Endothelial cell of umbilical vein (primary cell): Measurements from ENCODE around the gene CCL7.

Source experiments
- CTCF ChIP-seq, 2 donors: IDR thresholded peaks; 1 replicate in 1 of 2; 2 replicates in 1 of 2; pipeline ENCODE4 v1.5.1; 2011; ENCODE audit warnings: low read length in 2 of 2, mild to moderate bottlenecking in 2 of 2, moderate library complexity in 2 of 2, control low read depth in 1 of 2, inconsistent platforms in 1 of 2, low read depth in 1 of 2; ENCODE audit not compliant: insufficient read depth in 1 of 2; ENCODE audit errors: extremely low read depth in 1 of 2
- EZH2 ChIP-seq: IDR thresholded peaks from 2 replicates; pipeline ENCODE4 v1.6.1; 2012; ENCODE audit warnings: borderline replicate concordance, low read depth, mild to moderate bottlenecking, moderate library complexity, low read length, inconsistent platforms; ENCODE audit not compliant: severe bottlenecking
- FOS ChIP-seq: IDR thresholded peaks from 2 replicates; pipeline ENCODE4 v1.6.1; 2011; ENCODE audit warnings: mild to moderate bottlenecking, low read length, moderate library complexity, borderline replicate concordance; ENCODE audit not compliant: insufficient read depth
- JUN ChIP-seq: IDR thresholded peaks from 2 replicates; pipeline ENCODE4 v1.6.1; 2011; ENCODE audit warnings: borderline replicate concordance, low read depth; ENCODE audit not compliant: insufficient read length, insufficient read depth
- POLR2A ChIP-seq: IDR thresholded peaks from 2 replicates; pipeline ENCODE4 v1.6.1; 2012; ENCODE audit warnings: low read depth, mild to moderate bottlenecking, control low read depth, low read length
- POLR2AphosphoS5 ChIP-seq: IDR thresholded peaks from 2 replicates; pipeline ENCODE4 v1.6.1; 2012; ENCODE audit warnings: low read depth, mild to moderate bottlenecking, control low read depth, low read length, moderate library complexity; ENCODE audit not compliant: insufficient read depth

DNA sequence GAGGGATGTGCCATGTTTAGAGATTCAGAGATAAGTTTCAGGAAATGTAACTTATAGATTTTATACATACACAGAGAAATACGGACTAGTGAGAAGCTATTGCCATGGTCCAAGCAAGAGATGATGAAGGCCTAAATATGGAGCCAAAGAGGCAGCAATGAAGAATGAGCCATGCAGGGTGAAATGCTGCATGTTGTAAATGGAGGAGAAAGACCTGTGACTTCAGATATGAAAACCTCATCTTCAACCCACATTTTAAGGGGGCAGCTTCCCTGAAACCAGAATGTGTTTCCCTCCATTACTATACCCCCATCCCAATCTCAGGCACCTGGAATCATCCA lies 12.1 kb upstream of the CCL7 start:
- TF ChIP-seq POLR2AphosphoS5 = no peak
- TF ChIP-seq CTCF (IDR thresholded peaks at IDR 0.05; ENCODE audit: extremely low read depth in 1 of 2, insufficient read depth in 1 of 2, low read depth in 1 of 2, low read length in 2 of 2) = no peak
- TF ChIP-seq EZH2 = no peak
- TF ChIP-seq FOS = no peak
- no peak for TF ChIP-seq JUN
- no peak for TF ChIP-seq POLR2A
